ENCODE results near the gene G2E3. TPM values are rescaled to one million over a fixed set of nuclear protein-coding genes. Genes with fewer than 3 reads are reported as not detected.

The G2E3 gene
- total RNA-seq, 1 donor = 11.9 TPM

DNA sequence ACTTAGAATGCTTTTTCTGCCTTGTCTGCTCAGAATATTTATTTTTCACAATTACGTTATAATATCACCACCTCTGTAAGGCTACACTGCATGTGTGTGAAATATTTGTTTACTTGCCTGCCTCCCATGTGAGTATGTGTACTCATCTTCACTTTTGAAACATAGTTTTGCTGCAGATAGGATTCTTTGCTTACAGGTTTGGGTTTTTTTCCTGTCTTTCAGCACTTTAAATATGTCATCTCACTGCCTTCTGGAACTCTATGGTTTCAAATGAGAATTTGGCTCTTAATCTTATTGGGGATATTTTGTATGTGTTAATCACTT, 10.9 kb downstream of the G2E3 start:
- Histone ChIP-seq H3K79me2 (ENCODE audit: insufficient read depth, low read length) (peaks cover 99% of the 10 kb centered on the region), H3K4me3 (ENCODE audit: insufficient read depth, low read length) (no peak overlapping the region), H3K27me3 (ENCODE audit: insufficient read depth, low read length) (no peaks in the 10 kb centered on the region), H3K4me1 (ENCODE audit: insufficient read depth, low read length) (peaks cover 17% of the 10 kb centered on the region), H3K36me3 (ENCODE audit: insufficient read depth, low read length) (no peaks in the 10 kb centered on the region), H3K27ac (ENCODE audit: low read depth, low read length) (no peak overlapping the region), H3K4me2 (ENCODE audit: insufficient read depth, low read length) (no peak overlapping the region), H4K20me1 (ENCODE audit: insufficient read depth, low read length) (peaks cover 8% of the 10 kb centered on the region), H2AFZ (ENCODE audit: low read length) (no peak overlapping the region), H3K9me3 (ENCODE audit: low read depth, low read length) (no peaks in the 10 kb centered on the region)
- no peak for DNase-seq (ENCODE audit: insufficient read length, low spot score, missing footprints)
- TF ChIP-seq, protein P1, sequence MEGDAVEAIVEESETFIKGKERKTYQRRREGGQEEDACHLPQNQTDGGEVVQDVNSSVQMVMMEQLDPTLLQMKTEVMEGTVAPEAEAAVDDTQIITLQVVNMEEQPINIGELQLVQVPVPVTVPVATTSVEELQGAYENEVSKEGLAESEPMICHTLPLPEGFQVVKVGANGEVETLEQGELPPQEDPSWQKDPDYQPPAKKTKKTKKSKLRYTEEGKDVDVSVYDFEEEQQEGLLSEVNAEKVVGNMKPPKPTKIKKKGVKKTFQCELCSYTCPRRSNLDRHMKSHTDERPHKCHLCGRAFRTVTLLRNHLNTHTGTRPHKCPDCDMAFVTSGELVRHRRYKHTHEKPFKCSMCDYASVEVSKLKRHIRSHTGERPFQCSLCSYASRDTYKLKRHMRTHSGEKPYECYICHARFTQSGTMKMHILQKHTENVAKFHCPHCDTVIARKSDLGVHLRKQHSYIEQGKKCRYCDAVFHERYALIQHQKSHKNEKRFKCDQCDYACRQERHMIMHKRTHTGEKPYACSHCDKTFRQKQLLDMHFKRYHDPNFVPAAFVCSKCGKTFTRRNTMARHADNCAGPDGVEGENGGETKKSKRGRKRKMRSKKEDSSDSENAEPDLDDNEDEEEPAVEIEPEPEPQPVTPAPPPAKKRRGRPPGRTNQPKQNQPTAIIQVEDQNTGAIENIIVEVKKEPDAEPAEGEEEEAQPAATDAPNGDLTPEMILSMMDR (IDR thresholded peaks at IDR 0.05; ENCODE audit: extremely low read depth, low read depth, low read length) = no peak

DNA sequence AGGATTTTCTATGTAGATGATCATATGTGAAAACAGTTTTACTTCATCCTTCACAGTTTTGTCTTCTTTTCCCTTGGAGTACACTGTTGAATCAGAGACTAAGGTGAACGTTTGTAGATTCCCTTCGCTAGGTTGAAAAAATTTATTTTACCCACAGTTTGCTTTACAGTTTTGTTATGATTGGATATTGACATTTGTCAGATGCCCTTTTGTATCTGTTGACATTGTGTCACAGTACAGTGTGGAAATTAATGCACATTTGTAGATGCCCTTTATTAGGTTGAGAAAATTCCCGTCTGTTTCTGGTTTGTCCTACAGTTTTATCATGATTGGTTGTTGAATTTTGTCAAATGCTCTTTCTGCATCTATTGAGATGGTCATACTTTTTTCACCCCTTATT, 13.3 kb downstream of the G2E3 start:
- H3K4me1 ChIP-seq (ENCODE audit: insufficient read depth, low read length) = peaks cover 17% of the 10 kb centered on the region
- H3K36me3 ChIP-seq (ENCODE audit: insufficient read depth, low read length) = no peaks in the 10 kb centered on the region
- TF ChIP-seq, protein P1 (IDR thresholded peaks at IDR 0.05; ENCODE audit: extremely low read depth, low read depth, low read length) = no peak
- H3K27ac ChIP-seq (ENCODE audit: low read depth, low read length) = no peak overlapping the region
- no peak overlapping the region for H3K4me3 ChIP-seq (ENCODE audit: insufficient read depth, low read length)
- H3K4me2 ChIP-seq (ENCODE audit: insufficient read depth, low read length) = no peak overlapping the region
- no peak overlapping the region for H2AFZ ChIP-seq (ENCODE audit: low read length)
- no peaks in the 10 kb centered on the region for H3K27me3 ChIP-seq (ENCODE audit: insufficient read depth, low read length)
- H3K9me3 ChIP-seq (ENCODE audit: low read depth, low read length) = no peaks in the 10 kb centered on the region
- peaks cover 100% of the 10 kb centered on the region for H3K79me2 ChIP-seq (ENCODE audit: insufficient read depth, low read length)
- peaks cover 6% of the 10 kb centered on the region for H4K20me1 ChIP-seq (ENCODE audit: insufficient read depth, low read length)
- DNase-seq (ENCODE audit: insufficient read length, low spot score, missing footprints) = no peak

DNA sequence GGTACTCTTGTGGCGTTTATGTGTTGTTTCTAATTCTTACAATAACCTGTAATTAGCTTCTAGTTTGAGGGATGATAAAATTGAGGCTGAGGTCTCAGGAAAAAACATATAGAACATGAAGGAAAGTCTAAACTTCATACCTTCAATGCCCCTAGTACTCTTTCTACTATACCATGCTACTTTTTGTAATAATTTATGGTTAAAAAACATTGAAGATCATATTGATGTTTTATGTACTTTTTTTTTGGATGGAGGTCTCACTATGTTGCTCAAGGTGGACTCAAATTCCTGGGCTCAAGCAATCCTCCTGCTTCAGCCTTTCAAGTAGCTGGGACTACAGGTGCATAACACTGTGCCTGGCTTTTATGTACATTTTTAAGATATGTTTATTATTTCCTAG, 13.8 kb downstream of the G2E3 start:
- Histone ChIP-seq H3K4me2 (ENCODE audit: insufficient read depth, low read length) (no peak overlapping the region), H3K36me3 (ENCODE audit: insufficient read depth, low read length) (no peaks in the 10 kb centered on the region), H3K27me3 (ENCODE audit: insufficient read depth, low read length) (no peaks in the 10 kb centered on the region), H3K27ac (ENCODE audit: low read depth, low read length) (peak overlapping the region; percentile 2), H3K9me3 (ENCODE audit: low read depth, low read length) (no peaks in the 10 kb centered on the region), H2AFZ (ENCODE audit: low read length) (no peak overlapping the region), H3K4me3 (ENCODE audit: insufficient read depth, low read length) (no peak overlapping the region), H4K20me1 (ENCODE audit: insufficient read depth, low read length) (peaks cover 6% of the 10 kb centered on the region), H3K4me1 (ENCODE audit: insufficient read depth, low read length) (peaks cover 17% of the 10 kb centered on the region), H3K79me2 (ENCODE audit: insufficient read depth, low read length) (peaks cover 100% of the 10 kb centered on the region)
- DNase-seq (ENCODE audit: insufficient read length, low spot score, missing footprints) = no peak
- TF ChIP-seq, protein P1 (IDR thresholded peaks at IDR 0.05; ENCODE audit: extremely low read depth, low read depth, low read length) = no peak

GRCh38 chr14:30573226-30573814, 14.4 kb downstream of the G2E3 start:
- DNase-seq (ENCODE audit: insufficient read length, low spot score, missing footprints) = peak; percentile 37
- H3K4me3 ChIP-seq (ENCODE audit: insufficient read depth, low read length) = no peak overlapping the region
- peaks cover 4% of the 10 kb centered on the region for H4K20me1 ChIP-seq (ENCODE audit: insufficient read depth, low read length)
- TF ChIP-seq, protein P1 (IDR thresholded peaks at IDR 0.05; ENCODE audit: extremely low read depth, low read depth, low read length) = no peak
- no peaks in the 10 kb centered on the region for H3K9me3 ChIP-seq (ENCODE audit: low read depth, low read length)
- H2AFZ ChIP-seq (ENCODE audit: low read length) = no peak overlapping the region
- no peak overlapping the region for H3K4me2 ChIP-seq (ENCODE audit: insufficient read depth, low read length)
- peaks cover 100% of the 10 kb centered on the region for H3K79me2 ChIP-seq (ENCODE audit: insufficient read depth, low read length)
- no peaks in the 10 kb centered on the region for H3K27me3 ChIP-seq (ENCODE audit: insufficient read depth, low read length)
- H3K36me3 ChIP-seq (ENCODE audit: insufficient read depth, low read length) = no peaks in the 10 kb centered on the region
- H3K27ac ChIP-seq (ENCODE audit: low read depth, low read length) = peak overlapping the region; percentile 3
- H3K4me1 ChIP-seq (ENCODE audit: insufficient read depth, low read length) = peaks cover 17% of the 10 kb centered on the region

Data from osteoblast (primary cell).